ENCODE measurements around the gene PTPRM.
A peak's percentile ranks its signal among the peaks of the same experiment; 100 is the strongest.

Gene PTPRM

GRCh38 chr18:7809455-7809854 lies 242.3 kb downstream of the PTPRM start:
- DNase-seq (ENCODE audit: low read depth), result no peak

GRCh38 chr18:7809978-7810377 lies 242.9 kb downstream of the PTPRM start:
- DNase-seq (ENCODE audit: low read depth), result no peak

- peak; percentile 90 for DNase-seq (ENCODE audit: low read depth)
Measured at GRCh38 chr18:7812431-7813063, 245.4 kb downstream of the PTPRM start.

- DNase-seq (ENCODE audit: low read depth), result no peak
Measured at GRCh38 chr18:7813131-7813530, 246.0 kb downstream of the PTPRM start.

- no peak for DNase-seq (ENCODE audit: low read depth)
Measured at GRCh38 chr18:7814754-7815315, 247.7 kb downstream of the PTPRM start.

GRCh38 chr18:7815787-7816186 lies 248.7 kb downstream of the PTPRM start:
- no peak for DNase-seq (ENCODE audit: low read depth)

GRCh38 chr18:7817575-7818230 lies 250.6 kb downstream of the PTPRM start:
- peak; percentile 15 for DNase-seq (ENCODE audit: low read depth)

GRCh38 chr18:7821784-7822183 lies 254.7 kb downstream of the PTPRM start:
- no peak for DNase-seq (ENCODE audit: low read depth)

GRCh38 chr18:7822435-7823331 lies 255.6 kb downstream of the PTPRM start:
- DNase-seq (ENCODE audit: low read depth), result no peak

GRCh38 chr18:7824970-7825369 lies 257.9 kb downstream of the PTPRM start:
- peak; percentile 58 for DNase-seq (ENCODE audit: low read depth)

- DNase-seq (ENCODE audit: low read depth), result peak; percentile 18
Measured at GRCh38 chr18:7830468-7830867, 263.4 kb downstream of the PTPRM start.

GRCh38 chr18:7839548-7839947 lies 272.4 kb downstream of the PTPRM start:
- DNase-seq (ENCODE audit: low read depth), result no peak

- DNase-seq (ENCODE audit: low read depth), result no peak
Measured at GRCh38 chr18:7840411-7840810, 273.3 kb downstream of the PTPRM start.

GRCh38 chr18:7844017-7844416 lies 276.9 kb downstream of the PTPRM start:
- DNase-seq (ENCODE audit: low read depth), result peak; percentile 18

GRCh38 chr18:7844418-7844817 lies 277.3 kb downstream of the PTPRM start:
- DNase-seq (ENCODE audit: low read depth), result peak; percentile 19

GRCh38 chr18:7846335-7846734 lies 279.2 kb downstream of the PTPRM start:
- DNase-seq (ENCODE audit: low read depth), result no peak

GRCh38 chr18:7847357-7848053 lies 280.4 kb downstream of the PTPRM start:
- no peak for DNase-seq (ENCODE audit: low read depth)

- no peak for DNase-seq (ENCODE audit: low read depth)
Measured at GRCh38 chr18:7848054-7848412, 280.9 kb downstream of the PTPRM start.

- no peak for DNase-seq (ENCODE audit: low read depth)
Measured at GRCh38 chr18:7850446-7850845, 283.3 kb downstream of the PTPRM start.

GRCh38 chr18:7855028-7855427 lies 287.9 kb downstream of the PTPRM start:
- no peak for DNase-seq (ENCODE audit: low read depth)

GRCh38 chr18:7855671-7856070 lies 288.6 kb downstream of the PTPRM start:
- DNase-seq (ENCODE audit: low read depth), result peak; percentile 53

- DNase-seq (ENCODE audit: low read depth), result no peak
Measured at GRCh38 chr18:7856116-7856515, 289.0 kb downstream of the PTPRM start.
